H1 (cell line): Measurements from ENCODE around the gene FAM240A. TPM values are rescaled to one million over a fixed set of nuclear protein-coding genes. Genes with fewer than 3 reads are reported as not detected.
A peak's percentile ranks its signal among the peaks of the same experiment; 100 is the strongest.

ENCODE experiments used
- CTCF ChIA-PET: fragments of 300-600 bp; sonication (Branson Sonifier 250); formaldehyde crosslinking; loops from one replicate; lab custom pipeline; 2021; ENCODE audit not compliant: partially characterized antibody; lab: Charles Lee
- POLR2A ChIA-PET: fragments of 300-600 bp; sonication (Branson Sonifier 250); formaldehyde crosslinking; loops from one replicate; lab custom pipeline; 2021; ENCODE audit warnings: inconsistent platforms; ENCODE audit not compliant: partially characterized antibody; lab: Charles Lee
- DNase-seq, 2 experiments: peaks; one replicate each; pipeline versions ENCODE4 v3.0.0 to v3.0.0-alpha.2; 2010 to 2022; ENCODE audit warnings: low spot score in 2 of 2, low read depth in 1 of 2, mixed read lengths in 1 of 2
- FAIRE-seq: peaks from 2 replicates; lab custom pipeline; 2011; peaks lifted over from hg19 to GRCh38; lab: Jason Lieb, UNC
- H2AFZ ChIP-seq: 2 replicates; pipeline ENCODE4 v1.8.1; 2012; ENCODE audit warnings: low read length, inconsistent platforms
- H2AK5ac ChIP-seq: 2 replicates; pipeline ENCODE4 v1.6.1; 2013; ENCODE audit warnings: low read depth, low read length
- H2BK120ac ChIP-seq: replicated peaks from 2 replicates; pipeline ENCODE3; 2013; ENCODE audit warnings: low read depth, low read length, inconsistent platforms
- H2BK12ac ChIP-seq: 2 replicates; pipeline ENCODE4 v1.6.1; 2013; ENCODE audit warnings: low read depth, low read length
- H2BK15ac ChIP-seq: 2 replicates; pipeline ENCODE4 v1.6.1; 2013; ENCODE audit warnings: low read length
- H2BK20ac ChIP-seq: 2 replicates; pipeline ENCODE4 v1.6.1; 2013; ENCODE audit warnings: low read length
- H2BK5ac ChIP-seq: 2 replicates; pipeline ENCODE4 v1.6.1; 2013; ENCODE audit warnings: low read depth, low read length
- H3K14ac ChIP-seq: 2 replicates; pipeline ENCODE4 v1.6.1; 2013; ENCODE audit warnings: inconsistent platforms; ENCODE audit not compliant: insufficient read length
- H3K18ac ChIP-seq: 2 replicates; pipeline ENCODE4 v1.6.1; 2013; ENCODE audit warnings: low read length; ENCODE audit errors: extremely low read depth
- H3K23ac ChIP-seq: 2 replicates; pipeline ENCODE4 v1.6.1; 2013; ENCODE audit warnings: inconsistent platforms; ENCODE audit not compliant: insufficient read length
- H3K23me2 ChIP-seq: 2 replicates; pipeline ENCODE4 v1.6.1; 2013; ENCODE audit warnings: low read depth, low read length
- H3K27ac ChIP-seq: 2 replicates; pipeline ENCODE4 v1.6.1; 2011; ENCODE audit warnings: low read depth, low read length, inconsistent platforms
- H3K27me3 ChIP-seq, 4 experiments: replicated peaks in 1 of 4; 1 replicate in 1 of 4; 2 replicates in 3 of 4; pipeline versions ENCODE4 v1.6.1 to v1.8.1; 2011 to 2013; ENCODE audit warnings: low read length in 3 of 4, mild to moderate bottlenecking in 3 of 4, inconsistent platforms in 2 of 4, mixed read lengths in 2 of 4, moderate library complexity in 1 of 4; ENCODE audit not compliant: control insufficient read depth in 3 of 4, insufficient read depth in 3 of 4; ENCODE audit errors: extremely low read depth in 1 of 4
- H3K36me3 ChIP-seq, 4 experiments: 2 replicates each; pipeline versions ENCODE4 v1.6.1 to v1.8.1; 2011 to 2013; ENCODE audit warnings: mild to moderate bottlenecking in 4 of 4, low read length in 3 of 4, moderate library complexity in 2 of 4, control low read depth in 1 of 4, inconsistent platforms in 1 of 4; ENCODE audit not compliant: insufficient read depth in 4 of 4, control insufficient read depth in 2 of 4
- H3K4ac ChIP-seq: replicated peaks from 2 replicates; pipeline ENCODE3; 2013; ENCODE audit warnings: low read length, low read depth, mixed read lengths, inconsistent platforms; ENCODE audit not compliant: insufficient read length
- H3K4me1 ChIP-seq, 4 experiments: replicated peaks in 1 of 4; 1 replicate in 1 of 4; 2 replicates in 3 of 4; pipeline versions ENCODE4 v1.6.1 to v1.8.1; 2011 to 2013; ENCODE audit warnings: low read length in 3 of 4, inconsistent platforms in 2 of 4, mixed read lengths in 1 of 4; ENCODE audit not compliant: insufficient read depth in 4 of 4, control insufficient read depth in 3 of 4
- H3K4me2 ChIP-seq, 2 experiments: 2 replicates each; pipeline versions ENCODE4 v1.6.1 to v1.8.1; 2011 to 2013; ENCODE audit warnings: low read depth in 2 of 2, low read length in 2 of 2, control low read depth in 1 of 2, inconsistent platforms in 1 of 2, mild to moderate bottlenecking in 1 of 2; ENCODE audit not compliant: insufficient read depth in 1 of 2
- H3K4me3 ChIP-seq, 4 experiments: fragments of 200-600, 300-600 bp in 1 of 4; sonication (generic), shearing (Covaris generic), sonication (Bioruptor Twin) in 1 of 4; 2 replicates each; pipeline versions ENCODE4 v1.5.1 to v1.8.1; 2011 to 2016; ENCODE audit warnings: low read length in 4 of 4, low read depth in 3 of 4, control low read depth in 2 of 4, inconsistent platforms in 2 of 4, mild to moderate bottlenecking in 2 of 4, mixed read lengths in 1 of 4, moderate library complexity in 1 of 4; ENCODE audit not compliant: insufficient read depth in 2 of 4; ENCODE audit errors: extremely low read depth in 1 of 4
- H3K56ac ChIP-seq: replicated peaks from 2 replicates; pipeline ENCODE3; 2013; ENCODE audit warnings: low read depth, mild to moderate bottlenecking, mixed read lengths, low read length, inconsistent platforms; ENCODE audit not compliant: insufficient read length
- H3K79me1 ChIP-seq: 2 replicates; pipeline ENCODE4 v1.6.1; 2013; ENCODE audit warnings: low read depth, low read length, control low read depth
- H3K79me2 ChIP-seq, 2 experiments: 2 replicates each; pipeline versions ENCODE4 v1.6.1 to v1.8.1; 2012 to 2013; ENCODE audit warnings: low read length in 2 of 2, mild to moderate bottlenecking in 2 of 2, inconsistent platforms in 1 of 2; ENCODE audit not compliant: insufficient read depth in 2 of 2, control insufficient read depth in 1 of 2
- H3K9ac ChIP-seq, 4 experiments: replicated peaks in 1 of 4; 1 replicate in 1 of 4; 2 replicates in 3 of 4; pipeline versions ENCODE4 v1.6.1 to v1.8.1; 2011 to 2013; ENCODE audit warnings: low read depth in 3 of 4, low read length in 3 of 4, control low read depth in 2 of 4, mild to moderate bottlenecking in 2 of 4, moderate library complexity in 2 of 4, inconsistent platforms in 1 of 4; ENCODE audit errors: extremely low read depth in 1 of 4
- H3K9me3 ChIP-seq, 2 experiments: 2 replicates each; pipeline versions ENCODE4 v1.6.1 to v1.8.1; 2012 to 2013; ENCODE audit warnings: mild to moderate bottlenecking in 2 of 2, moderate library complexity in 2 of 2, control low read depth in 1 of 2, inconsistent platforms in 1 of 2, low read depth in 1 of 2, low read length in 1 of 2, mixed read lengths in 1 of 2; ENCODE audit not compliant: insufficient read depth in 2 of 2
- H4K20me1 ChIP-seq, 2 experiments: replicated peaks in 1 of 2; 2 replicates each; pipeline versions ENCODE3 to v1.8.1; 2011 to 2013; ENCODE audit warnings: inconsistent platforms in 2 of 2, low read length in 2 of 2, mild to moderate bottlenecking in 1 of 2; ENCODE audit not compliant: insufficient read depth in 2 of 2, control insufficient read depth in 1 of 2
- H4K5ac ChIP-seq: 2 replicates; pipeline ENCODE4 v1.6.1; 2013; ENCODE audit warnings: low read length, low read depth, mixed read lengths, inconsistent platforms; ENCODE audit not compliant: insufficient read length
- H4K8ac ChIP-seq: 2 replicates; pipeline ENCODE4 v1.8.0; 2013; ENCODE audit warnings: mild to moderate bottlenecking, moderate library complexity, low read length, inconsistent platforms; ENCODE audit not compliant: insufficient read depth; ENCODE audit errors: extremely low read depth
- H4K91ac ChIP-seq: replicated peaks from 2 replicates; pipeline ENCODE3; 2013; ENCODE audit warnings: low read length, mixed read lengths, inconsistent platforms; ENCODE audit not compliant: insufficient read length
- CBX8 ChIP-seq: fragments of 300-800, 300-1000 bp; sonication (generic); IDR thresholded peaks from 2 replicates; pipeline ENCODE4 v1.7.1; 2016; ENCODE audit warnings: low read depth, low read length, borderline replicate concordance
- CEBPB ChIP-seq: IDR thresholded peaks from 2 replicates; pipeline ENCODE4 v1.6.1; 2012; ENCODE audit warnings: low read depth, low read length
- CHD1 ChIP-seq: IDR thresholded peaks from 2 replicates; pipeline ENCODE4 v1.6.1; 2012; ENCODE audit warnings: low read depth, low read length, improper control_type of control experiment
- CTCF ChIP-seq, 3 experiments: IDR thresholded peaks; 1 replicate in 2 of 3; 2 replicates in 1 of 3; pipeline versions ENCODE4 v1.5.1 to v1.6.1; 2011; ENCODE audit warnings: low read length in 3 of 3, mild to moderate bottlenecking in 3 of 3, inconsistent platforms in 2 of 3, low read depth in 1 of 3, moderate library complexity in 1 of 3; ENCODE audit not compliant: insufficient read depth in 1 of 3; ENCODE audit errors: control extremely low read depth in 1 of 3
- JUN ChIP-seq: IDR thresholded peaks from 2 replicates; pipeline ENCODE4 v1.6.1; 2011; ENCODE audit warnings: low read depth, mild to moderate bottlenecking, improper control_type of control experiment, low read length
- KDM1A ChIP-seq: fragments of 200-600, 300-600 bp; sonication (generic); IDR thresholded peaks from 2 replicates; pipeline ENCODE4 v1.7.1; 2016; ENCODE audit warnings: mild to moderate bottlenecking, low read length, borderline replicate concordance
- KDM4A ChIP-seq: IDR thresholded peaks from one replicate; pipeline ENCODE4 v1.7.1; 2012; ENCODE audit warnings: low read depth, mild to moderate bottlenecking, moderate library complexity, low read length, inconsistent platforms; ENCODE audit not compliant: severe bottlenecking
- SP1 ChIP-seq: IDR thresholded peaks from 2 replicates; pipeline ENCODE4 v1.6.1; 2011; ENCODE audit warnings: low read depth, low read length
- WGBS, 2 experiments: shearing (Covaris generic) in 1 of 2; methylation state at CpG; one replicate each; pipeline versions ENCODE4 v1.1.6 to v1.1.7; 2013 to 2015; ENCODE audit warnings: low lambda C conversion rate in 2 of 2, mixed read lengths in 2 of 2, inconsistent platforms in 1 of 2, low coverage in 1 of 2, missing lambda C conversion rate in 1 of 2; ENCODE audit not compliant: insufficient replicate concordance in 2 of 2, insufficient coverage in 1 of 2, insufficient read length in 1 of 2; ENCODE audit errors: extremely low coverage in 1 of 2, missing lambda C conversion rate in 1 of 2; 5-methylcytosine and 5-hydroxymethylcytosine counted together
- polyA plus RNA-seq, 7 experiments: library from polyadenylated mRNA; depleted of rRNA in 3 of 7; stranded (reverse) in 5 of 7; unstranded in 2 of 7; fragments of >200 nt in 5 of 7; fragments of 200-250 nt in 2 of 7; gene quantifications; 1 replicate in 5 of 7; 2 replicates in 1 of 7; 4 replicates in 1 of 7; pipeline versions ENCODE4 v1.2.1 to v1.2.3, GENCODE V29; 2011 to 2013; ENCODE audit warnings: missing spikeins in 2 of 7, mixed read lengths in 2 of 7
- total RNA-seq: library from RNA; stranded (reverse); fragmentation: NEBNext Ultra II Directional; extraction: Animal tissue kit (Norgen Biotek cat#: 25700); gene quantifications from 2 replicates; pipeline ENCODE4 v1.2.1, GENCODE V29; 2021

Gene FAM240A
- total and polyA plus RNA-seq, 2 of the 8 experiments (the other 6 are each of a cell fraction or from before 2014, with no cell fraction given): 0.08 TPM; not detected in 1

- H3K36me3 ChIP-seq: no peaks in the 10 kb centered on the region
- no peak overlapping the region for H4K5ac ChIP-seq
- H4K8ac ChIP-seq: no peak overlapping the region; the same call in 1 of the 2 replicates
- no peaks in the 10 kb centered on the region for H4K20me1 ChIP-seq
- FAIRE-seq: no peak
- H3K79me2 ChIP-seq: peaks cover 0 to 3% of the 10 kb centered on the region in 2 experiments; a peak in 2 of 4 replicates
- H3K79me1 ChIP-seq: no peaks in the 10 kb centered on the region
- H3K9ac ChIP-seq: no peak overlapping the region
- DNase-seq: peak in 1 of 2 experiments; percentile 41
- H3K18ac ChIP-seq: no peak overlapping the region
- H3K9me3 ChIP-seq: peaks cover 3 to 6% of the 10 kb centered on the region in 2 experiments; a peak in 1 of 4 replicates
- peak overlapping the region; percentile 1 to 69; a peak in 1 of 4 replicates for H3K4me2 ChIP-seq
- no peak overlapping the region for H2AK5ac ChIP-seq
- no peaks in the 10 kb centered on the region; a peak in 1 of 7 replicates for H3K27me3 ChIP-seq
- H2BK15ac ChIP-seq: peak overlapping the region; percentile 61; the same call in 1 of the 2 replicates
- 90% methylated on average over 5 of the region's 5 CpGs; no CpG with 5 or more reads in 1 of the 2 experiments for WGBS, 2 experiments
- peak overlapping the region; percentile 24; the same call in 1 of the 2 replicates for H2BK20ac ChIP-seq
- H2BK120ac ChIP-seq: peak overlapping the region; percentile 10
- H2AFZ ChIP-seq: no peak overlapping the region
- H3K56ac ChIP-seq: no peak overlapping the region
- peak overlapping the region; percentile 56 for H4K91ac ChIP-seq
- peak overlapping the region; percentile 50 for H3K4ac ChIP-seq
- H2BK5ac ChIP-seq: peak overlapping the region; percentile 19; the same call in 1 of the 2 replicates
- peak overlapping the region; percentile 94 for H2BK12ac ChIP-seq
- H3K14ac ChIP-seq: no peak overlapping the region
- no peak overlapping the region for H3K27ac ChIP-seq
- no peak overlapping the region for H3K23ac ChIP-seq
- peaks cover 10 to 27% (median 16%) of the 10 kb centered on the region in 4 experiments for H3K4me1 ChIP-seq
- ChIA-PET CTCF (interaction anchor here (0.7 to 6.3 kb wide), 8 partner anchors 9 to 99 kb away, joined by 3 to 45 read pairs (median 4); no protein-coding TSS in a partner anchor), POLR2A (interaction anchor here (0.9 to 5.0 kb wide), 9 partner anchors 12 to 81 kb away, joined by 3 to 65 read pairs (median 4); a partner anchor contains a TSS)
- no peak overlapping the region for H3K4me3 ChIP-seq
- peaks cover 3% of the 10 kb centered on the region; the same call in 1 of the 2 replicates for H3K23me2 ChIP-seq
- TF ChIP-seq KDM4A: no peak
- no peak for TF ChIP-seq SP1
- no peak for TF ChIP-seq KDM1A
- TF ChIP-seq CTCF (IDR thresholded peaks at IDR 0.05; ENCODE audit: control extremely low read depth in 1 of 3, insufficient read depth in 1 of 3, low read depth in 1 of 3, low read length in 3 of 3): no peak
- no peak for TF ChIP-seq CHD1
- TF ChIP-seq CEBPB: no peak
- TF ChIP-seq JUN: no peak
- TF ChIP-seq CBX8: no peak
Measured at GRCh38 chr3:46564190-46565021, 47.9 kb upstream of the FAM240A start.
